Vagina (tissue), 2 donors: ENCODE measurements around the gene HPGDS. TPM values are rescaled to one million over a fixed set of nuclear protein-coding genes. Genes with fewer than 3 reads are reported as not detected.

Source experiments
- DNase-seq, 2 donors: peaks; one replicate each; pipeline ENCODE4 v3.0.0-alpha.2; 2017; ENCODE audit errors: extremely low spot score in 2 of 2
- H3K27ac ChIP-seq: fragments of 200-600 bp; sonication (generic); one replicate; pipeline ENCODE4 v1.5.1; 2019
- H3K27me3 ChIP-seq: fragments of 200-600 bp; sonication (generic); one replicate; pipeline ENCODE4 v1.5.1; 2019
- H3K36me3 ChIP-seq, 2 donors: fragments of 200-600 bp; sonication (generic); one replicate each; pipeline ENCODE4 v1.5.1; 2017 to 2019
- H3K4me1 ChIP-seq: fragments of 200-600 bp; sonication (generic); one replicate; pipeline ENCODE4 v1.5.1; 2019
- H3K4me3 ChIP-seq, 2 donors: fragments of 200-600 bp; sonication (generic); 1 replicate in 1 of 2; 2 replicates in 1 of 2; pipeline ENCODE4 v1.5.1; 2016 to 2019
- H3K9me3 ChIP-seq: fragments of 200-600 bp; sonication (generic); one replicate; pipeline ENCODE4 v1.5.1; 2019
- CTCF ChIP-seq, 3 experiments: fragments of 450-650 bp in 2 of 3; fragments of 200-600 bp in 1 of 3; sonication (generic) in 1 of 3; IDR thresholded peaks; one replicate each; pipeline ENCODE4 v1.5.1; 2017 to 2019; ENCODE audit warnings: antibody characterized with exemption in 3 of 3, mild to moderate bottlenecking in 2 of 3, moderate library complexity in 2 of 3
- POLR2A ChIP-seq, 2 donors: fragments of 450-650 bp; IDR thresholded peaks; one replicate each; pipeline ENCODE4 v1.6.1; 2017; ENCODE audit warnings: antibody characterized with exemption in 2 of 2, mild to moderate bottlenecking in 2 of 2, moderate library complexity in 2 of 2
- POLR2AphosphoS5 ChIP-seq, 2 donors: sonication (generic); formaldehyde crosslinking; IDR thresholded peaks; one replicate each; pipeline ENCODE4 v1.9.0; 2017; ENCODE audit warnings: antibody characterized with exemption in 2 of 2, mild to moderate bottlenecking in 2 of 2, low read depth in 1 of 2; ENCODE audit not compliant: insufficient read depth in 1 of 2
- intact Hi-C: fragments of 100-400 bp; cut with DNase I; formaldehyde crosslinking; loops from one replicate; pipeline ENCODE4 v1.15.1; 2023
- total RNA-seq: library from RNA; depleted of rRNA; stranded (reverse); fragments of >200 nt; gene quantifications from one replicate; pipeline ENCODE4 v1.2.3, GENCODE V29; 2016

The HPGDS gene
- total RNA-seq, 1 donor from 2014 or later: 0.98 TPM

GRCh38 chr4:94378047-94378446 lies 35.4 kb upstream of the HPGDS start:
- Histone ChIP-seq H3K27ac (no peak overlapping the region), H3K4me3 (no peak overlapping the region), H3K36me3 (no peaks in the 10 kb centered on the region), H3K4me1 (no peaks in the 10 kb centered on the region), H3K9me3 (no peaks in the 10 kb centered on the region), H3K27me3 (no peaks in the 10 kb centered on the region)
- intact Hi-C loops: no loop called here
- no peak for DNase-seq
- TF ChIP-seq POLR2A (IDR thresholded peaks at IDR 0.05): no peak
- TF ChIP-seq POLR2AphosphoS5 (IDR thresholded peaks at IDR 0.05; ENCODE audit: insufficient read depth in 1 of 2, low read depth in 1 of 2): no peak
- no peak for TF ChIP-seq CTCF (IDR thresholded peaks at IDR 0.05)

- no peak overlapping the region for H3K4me3 ChIP-seq
- DNase-seq: no peak
- TF ChIP-seq CTCF (IDR thresholded peaks at IDR 0.05): no peak
- no peak for TF ChIP-seq POLR2AphosphoS5 (IDR thresholded peaks at IDR 0.05; ENCODE audit: insufficient read depth in 1 of 2, low read depth in 1 of 2)
- TF ChIP-seq POLR2A (IDR thresholded peaks at IDR 0.05): no peak
- intact Hi-C loops: no loop called here
- no peaks in the 10 kb centered on the region for H3K4me1 ChIP-seq
- no peaks in the 10 kb centered on the region for H3K36me3 ChIP-seq
- no peaks in the 10 kb centered on the region for H3K27me3 ChIP-seq
- H3K27ac ChIP-seq: no peak overlapping the region
- no peaks in the 10 kb centered on the region for H3K9me3 ChIP-seq
Measured at GRCh38 chr4:94377294-94377693, 34.7 kb upstream of the HPGDS start.

- Histone ChIP-seq H3K27me3 (no peaks in the 10 kb centered on the region), H3K4me1 (no peaks in the 10 kb centered on the region), H3K4me3 (no peak overlapping the region), H3K27ac (no peak overlapping the region), H3K9me3 (no peaks in the 10 kb centered on the region), H3K36me3 (no peaks in the 10 kb centered on the region)
- DNase-seq: no peak
- TF ChIP-seq POLR2A (IDR thresholded peaks at IDR 0.05): no peak
- no peak for TF ChIP-seq CTCF (IDR thresholded peaks at IDR 0.05)
- no peak for TF ChIP-seq POLR2AphosphoS5 (IDR thresholded peaks at IDR 0.05; ENCODE audit: insufficient read depth in 1 of 2, low read depth in 1 of 2)
- intact Hi-C loops: no loop called here
Measured at GRCh38 chr4:94375364-94375763, 32.7 kb upstream of the HPGDS start.

GRCh38 chr4:94373752-94374151 lies 31.1 kb upstream of the HPGDS start:
- H3K27me3 ChIP-seq: no peaks in the 10 kb centered on the region
- intact Hi-C loops: no loop called here
- no peaks in the 10 kb centered on the region for H3K4me1 ChIP-seq
- DNase-seq: no peak
- no peaks in the 10 kb centered on the region for H3K9me3 ChIP-seq
- no peaks in the 10 kb centered on the region for H3K36me3 ChIP-seq
- no peak overlapping the region for H3K27ac ChIP-seq
- TF ChIP-seq POLR2A (IDR thresholded peaks at IDR 0.05) (no peak), POLR2AphosphoS5 (IDR thresholded peaks at IDR 0.05; ENCODE audit: insufficient read depth in 1 of 2, low read depth in 1 of 2) (no peak), CTCF (IDR thresholded peaks at IDR 0.05) (no peak)
- H3K4me3 ChIP-seq: no peak overlapping the region

GRCh38 chr4:94372991-94373390 lies 30.4 kb upstream of the HPGDS start:
- intact Hi-C loops: no loop called here
- H3K36me3 ChIP-seq: no peaks in the 10 kb centered on the region
- no peaks in the 10 kb centered on the region for H3K4me1 ChIP-seq
- H3K9me3 ChIP-seq: no peaks in the 10 kb centered on the region
- H3K27me3 ChIP-seq: no peaks in the 10 kb centered on the region
- H3K27ac ChIP-seq: no peak overlapping the region
- no peak for TF ChIP-seq POLR2A (IDR thresholded peaks at IDR 0.05)
- no peak for TF ChIP-seq POLR2AphosphoS5 (IDR thresholded peaks at IDR 0.05; ENCODE audit: insufficient read depth in 1 of 2, low read depth in 1 of 2)
- TF ChIP-seq CTCF (IDR thresholded peaks at IDR 0.05): no peak
- DNase-seq: no peak
- H3K4me3 ChIP-seq: no peak overlapping the region
